HepG2 (cell line): ENCODE results near the gene GBGT1. TPM values are rescaled to one million over a fixed set of nuclear protein-coding genes. Genes with fewer than 3 reads are reported as not detected.
A peak's percentile ranks its signal among the peaks of the same experiment; 100 is the strongest.

Experiments
- GPN1 ChIP-seq: sonication (generic); formaldehyde crosslinking; IDR thresholded peaks from 2 replicates; pipeline ENCODE4 v1.5.1; 2020; ENCODE audit warnings: missing genetic modification reagents, borderline replicate concordance
- HMGA1 ChIP-seq: sonication (generic); formaldehyde crosslinking; conservative IDR thresholded peaks from 2 replicates; pipeline ENCODE4 v1.4.0; 2020; ENCODE audit warnings: missing genetic modification reagents
- KLF16 ChIP-seq, 2 experiments: sonication (generic) in 1 of 2; formaldehyde crosslinking in 1 of 2; IDR thresholded peaks; 2 replicates each; pipeline versions ENCODE4 v1.6.1 to v1.8.0; 2016 to 2023; ENCODE audit warnings: missing genetic modification reagents in 2 of 2, missing compliant biosample characterization in 1 of 2
- PAXIP1 ChIP-seq: sonication (generic); formaldehyde crosslinking; conservative IDR thresholded peaks from 2 replicates; pipeline ENCODE4 v1.4.0; 2020; ENCODE audit warnings: mild to moderate bottlenecking, missing genetic modification reagents, moderate library complexity
- PPARG ChIP-seq: conservative IDR thresholded peaks from 2 replicates; pipeline ENCODE4 v1.6.1; 2016; ENCODE audit warnings: missing biosample characterization, missing genetic modification reagents
- SRY ChIP-seq: sonication (generic); formaldehyde crosslinking; IDR thresholded peaks from 2 replicates; pipeline ENCODE4 v1.8.0; 2022; ENCODE audit warnings: mild to moderate bottlenecking, missing genetic modification reagents
- SYNCRIP ChIP-seq: fragments of 200-400 bp; formaldehyde crosslinking; IDR thresholded peaks from 2 replicates; pipeline ENCODE4 v1.6.1; 2018; ENCODE audit warnings: mild to moderate bottlenecking, low read depth, low read length; ENCODE audit not compliant: insufficient read depth
- TERF1 ChIP-seq: sonication (generic); formaldehyde crosslinking; IDR thresholded peaks from 2 replicates; pipeline ENCODE4 v1.8.0; 2022; ENCODE audit warnings: mild to moderate bottlenecking, missing genetic modification reagents, moderate library complexity
- THAP8 ChIP-seq: sonication (generic); formaldehyde crosslinking; IDR thresholded peaks from 2 replicates; pipeline ENCODE4 v1.5.1; 2020; ENCODE audit warnings: missing genetic modification reagents, mild to moderate bottlenecking, borderline replicate concordance
- ZBTB14 ChIP-seq: sonication (generic); formaldehyde crosslinking; IDR thresholded peaks from 2 replicates; pipeline ENCODE4 v1.4.0; 2020; ENCODE audit warnings: missing genetic modification reagents
- ZC3H13 ChIP-seq: sonication (generic); formaldehyde crosslinking; IDR thresholded peaks from 2 replicates; pipeline ENCODE4 v1.8.1; 2023; ENCODE audit warnings: mild to moderate bottlenecking, missing genetic modification reagents, moderate library complexity
- ZEB1 ChIP-seq: IDR thresholded peaks from 2 replicates; pipeline ENCODE4 v1.6.1; 2012; ENCODE audit warnings: mild to moderate bottlenecking, low read depth, inconsistent platforms; ENCODE audit not compliant: insufficient replicate concordance
- ZFP41 ChIP-seq: sonication (generic); formaldehyde crosslinking; IDR thresholded peaks from 2 replicates; pipeline ENCODE4 v1.4.0; 2020; ENCODE audit warnings: mild to moderate bottlenecking, missing genetic modification reagents, borderline replicate concordance
- ZNF232 ChIP-seq: sonication (generic); formaldehyde crosslinking; IDR thresholded peaks from 2 replicates; pipeline ENCODE4 v1.4.0; 2020; ENCODE audit warnings: missing genetic modification reagents, borderline replicate concordance
- ZNF33B ChIP-seq: sonication (generic); formaldehyde crosslinking; IDR thresholded peaks from 2 replicates; pipeline ENCODE4 v1.5.1; 2020; ENCODE audit warnings: mild to moderate bottlenecking, missing genetic modification reagents
- ZNF468 ChIP-seq: sonication (generic); formaldehyde crosslinking; IDR thresholded peaks from 2 replicates; pipeline ENCODE4 v1.8.0; 2022; ENCODE audit warnings: mild to moderate bottlenecking, moderate library complexity, missing genetic modification reagents
- ZNF547 ChIP-seq: sonication (generic); formaldehyde crosslinking; IDR thresholded peaks from 2 replicates; pipeline ENCODE4 v1.5.1; 2020; ENCODE audit warnings: mild to moderate bottlenecking, missing genetic modification reagents
- ZNF607 ChIP-seq: sonication (generic); formaldehyde crosslinking; IDR thresholded peaks from 2 replicates; pipeline ENCODE4 v1.5.1; 2020; ENCODE audit warnings: missing genetic modification reagents, mild to moderate bottlenecking, borderline replicate concordance
- ZNF616 ChIP-seq: sonication (generic); formaldehyde crosslinking; IDR thresholded peaks from 2 replicates; pipeline ENCODE4 v1.5.0; 2020; ENCODE audit warnings: low read depth, mild to moderate bottlenecking, missing genetic modification reagents
- ZNF816 ChIP-seq: sonication (generic); formaldehyde crosslinking; IDR thresholded peaks from 2 replicates; pipeline ENCODE4 v1.8.0; 2022; ENCODE audit warnings: missing genetic modification reagents, mild to moderate bottlenecking, borderline replicate concordance
- ZSCAN21 ChIP-seq: sonication (generic); formaldehyde crosslinking; IDR thresholded peaks from 2 replicates; pipeline ENCODE4 v1.8.0; 2022; ENCODE audit warnings: mild to moderate bottlenecking, missing genetic modification reagents, moderate library complexity, borderline replicate concordance
- polyA plus RNA-seq, 8 experiments: library from polyadenylated mRNA; depleted of rRNA in 3 of 8; stranded (reverse) in 7 of 8; unstranded in 1 of 8; fragments of >200 nt; fragmentation: Illumina TruSeq in 4 of 8; extraction: Trizol in 4 of 8; gene quantifications; 2 replicates each; pipeline versions ENCODE4 v1.2.1 to v1.2.3, GENCODE V29; 2011 to 2016; ENCODE audit warnings: low read depth in 4 of 8, missing spikeins in 1 of 8, mixed read lengths in 1 of 8; ENCODE audit not compliant: insufficient read depth in 1 of 8
- total RNA-seq, 5 experiments: library from RNA; depleted of rRNA; stranded (reverse); fragments of >200 nt; fragmentation: Illumina TruSeq; extraction: Trizol; gene quantifications; 2 replicates each; pipeline ENCODE4 v1.2.3, GENCODE V29; 2016; ENCODE audit warnings: low read depth in 1 of 5
- TF ChIP-seq, protein P1 (sequence below): sonication (generic); formaldehyde crosslinking; IDR thresholded peaks from 2 replicates; pipeline ENCODE4 v1.8.1; 2023; ENCODE audit warnings: mild to moderate bottlenecking, missing genetic modification reagents, borderline replicate concordance
- TF ChIP-seq, protein P2 (sequence below): sonication (generic); formaldehyde crosslinking; IDR thresholded peaks from 2 replicates; pipeline ENCODE4 v1.4.0; 2020; ENCODE audit warnings: mild to moderate bottlenecking, missing genetic modification reagents

Gene GBGT1
- total and polyA plus RNA-seq, 2 of the 13 experiments (the other 11 are each of a cell fraction or from before 2014, with no cell fraction given): not detected

DNA sequence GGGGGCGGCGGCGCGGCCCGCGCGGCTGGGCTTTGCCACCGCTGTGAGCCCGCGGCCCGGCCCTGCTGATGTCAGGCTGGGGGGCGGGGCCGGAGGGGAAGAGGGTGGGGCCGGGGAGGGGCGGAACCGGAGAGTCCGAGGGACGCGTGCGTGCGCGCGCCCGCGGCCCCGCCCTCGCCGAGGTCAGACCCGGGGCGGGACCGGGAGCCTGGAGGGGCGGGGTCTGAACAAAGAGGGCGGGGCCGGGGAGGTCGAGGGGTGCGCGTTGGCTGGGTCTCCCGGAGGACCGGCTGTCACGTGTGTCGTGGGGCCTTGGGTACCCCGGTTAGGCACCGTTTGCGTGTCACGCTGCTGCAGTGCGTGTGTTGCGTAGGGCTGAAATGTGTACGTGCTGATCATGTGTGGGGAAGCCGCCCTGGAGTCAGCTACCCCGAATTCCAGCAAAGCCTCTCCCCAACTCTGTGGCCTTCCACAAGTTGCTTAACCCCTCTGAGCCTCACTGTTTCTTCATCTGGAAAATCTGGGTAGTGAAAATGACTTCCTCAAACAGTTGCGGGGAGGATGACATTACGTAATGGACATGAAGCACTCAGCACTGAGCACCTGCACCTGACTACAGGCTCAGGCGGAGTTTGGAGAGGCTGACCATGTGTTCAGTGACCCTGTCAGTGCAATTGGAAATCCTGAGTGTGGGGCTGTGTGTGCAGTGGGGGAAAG is 42.4 kb downstream of the GBGT1 start, which contains the start of gene RALGDS (continued):
- TF ChIP-seq ZNF232 (CRISPR knock-in tag) (no peak), ZEB1 (no peak), SRY (CRISPR knock-in tag) (no peak), HMGA1 (no peak), ZNF607 (CRISPR knock-in tag) (no peak), ZC3H13 (CRISPR knock-in tag) (0 out of 2 replicates have a peak, but pooled peaks have one; percentile 18), SYNCRIP (no peak), ZBTB14 (CRISPR knock-in tag) (peak; percentile 88), ZFP41 (CRISPR knock-in tag) (no peak), GPN1 (CRISPR knock-in tag) (no peak), THAP8 (CRISPR knock-in tag) (no peak), PAXIP1 (CRISPR knock-in tag) (no peak), KLF16 (CRISPR knock-in tag; IDR thresholded peaks at IDR 0.05) (no peak), ZNF547 (CRISPR knock-in tag) (no peak), PPARG (CRISPR knock-in tag) (no peak), ZNF33B (CRISPR knock-in tag) (no peak), ZNF816 (no peak), ZNF468 (CRISPR knock-in tag) (no peak), ZSCAN21 (CRISPR knock-in tag) (peak; percentile 98), ZNF616 (no peak), TERF1 (CRISPR knock-in tag) (no peak)
- TF ChIP-seq, protein P1, sequence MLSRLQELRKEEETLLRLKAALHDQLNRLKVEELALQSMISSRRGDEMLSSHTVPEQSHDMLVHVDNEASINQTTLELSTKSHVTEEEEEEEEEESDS (CRISPR knock-in tag): no peak
- TF ChIP-seq, protein P2, sequence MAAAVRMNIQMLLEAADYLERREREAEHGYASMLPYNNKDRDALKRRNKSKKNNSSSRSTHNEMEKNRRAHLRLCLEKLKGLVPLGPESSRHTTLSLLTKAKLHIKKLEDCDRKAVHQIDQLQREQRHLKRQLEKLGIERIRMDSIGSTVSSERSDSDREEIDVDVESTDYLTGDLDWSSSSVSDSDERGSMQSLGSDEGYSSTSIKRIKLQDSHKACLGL (CRISPR knock-in tag): no peak
